ENCODE results near the gene LDAF1.
"Not testable (repeated sequence)": the region's sequence is repeated elsewhere in the genome, so short reads cannot be mapped to it uniquely, and the experiment has no call there.

Gene LDAF1

DNA sequence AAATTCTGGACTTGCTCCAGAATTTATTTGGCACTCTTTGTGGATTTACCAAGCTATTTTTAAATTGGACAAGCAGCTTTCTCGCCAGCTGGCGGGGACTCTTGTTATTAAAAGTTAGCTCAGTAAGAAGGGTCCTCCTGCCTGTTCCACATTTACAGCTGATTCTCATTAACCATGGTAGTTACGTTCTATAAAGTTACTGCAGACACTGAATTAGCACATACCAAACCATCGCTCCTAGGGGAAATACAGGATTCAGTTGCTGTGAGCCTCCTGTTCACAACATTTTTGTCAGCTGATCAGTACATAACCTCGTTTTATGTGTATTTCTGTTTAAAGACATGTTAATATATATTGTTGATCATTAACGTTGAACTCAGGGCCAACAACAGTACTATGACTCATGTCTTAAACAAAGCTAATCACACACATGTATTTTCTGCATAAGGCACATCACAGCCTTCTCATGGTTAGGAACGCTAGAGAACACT, 4.2 kb downstream of the LDAF1 start:
- no peak for DNase-seq (ENCODE audit: low read depth)

DNA sequence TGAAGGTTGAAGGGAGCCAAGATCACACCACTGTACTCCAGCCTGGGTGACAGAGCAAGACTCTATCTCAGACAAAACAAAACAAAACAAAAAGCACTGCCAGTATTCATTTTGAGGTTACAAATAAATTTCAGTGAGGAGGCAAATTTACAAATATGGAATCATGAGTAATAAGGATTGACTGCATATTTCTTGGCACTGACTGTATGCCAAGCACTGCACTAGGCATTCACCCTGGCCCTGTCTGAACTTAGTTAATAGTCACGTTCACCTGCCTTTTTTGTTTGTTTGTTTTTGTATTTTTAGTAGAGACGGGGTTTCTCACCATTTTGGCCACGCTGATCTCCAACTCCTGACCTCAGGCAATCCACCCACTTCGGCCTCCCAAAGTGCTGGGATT, 5.1 kb downstream of the LDAF1 start:
- no peak for DNase-seq (ENCODE audit: low read depth)

DNA sequence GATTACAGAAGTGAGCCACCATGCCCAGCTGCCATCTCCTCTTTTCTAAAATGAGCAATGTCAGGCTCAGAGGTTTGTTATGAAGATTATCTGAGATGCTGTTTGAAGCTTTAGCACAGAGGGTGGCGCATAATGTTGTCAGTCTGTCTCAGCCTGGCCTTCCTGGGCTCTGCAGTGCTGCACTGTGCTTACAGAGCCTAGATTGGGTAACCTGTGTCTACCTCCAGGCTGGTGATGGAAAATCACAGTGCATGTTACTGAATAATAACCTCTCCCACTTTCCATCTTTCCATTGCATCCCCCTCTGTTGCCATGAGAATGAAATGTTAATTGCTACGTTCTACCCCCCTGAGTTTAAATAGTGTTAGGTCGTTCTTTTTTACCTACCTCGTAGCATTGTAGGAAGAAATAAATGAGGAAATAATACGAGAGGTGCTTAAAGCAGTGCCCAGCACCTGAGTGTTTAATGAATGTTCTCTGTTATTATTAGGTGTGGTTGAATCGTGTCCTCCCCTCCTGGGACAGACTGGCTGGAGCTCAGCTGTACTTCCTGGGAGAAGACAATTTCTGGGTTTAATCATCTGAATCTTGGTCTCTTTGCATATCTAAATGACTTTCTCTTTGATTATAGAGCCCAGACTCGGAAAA, 6.2 kb downstream of the LDAF1 start:
- no peak for DNase-seq (ENCODE audit: low read depth)

DNA sequence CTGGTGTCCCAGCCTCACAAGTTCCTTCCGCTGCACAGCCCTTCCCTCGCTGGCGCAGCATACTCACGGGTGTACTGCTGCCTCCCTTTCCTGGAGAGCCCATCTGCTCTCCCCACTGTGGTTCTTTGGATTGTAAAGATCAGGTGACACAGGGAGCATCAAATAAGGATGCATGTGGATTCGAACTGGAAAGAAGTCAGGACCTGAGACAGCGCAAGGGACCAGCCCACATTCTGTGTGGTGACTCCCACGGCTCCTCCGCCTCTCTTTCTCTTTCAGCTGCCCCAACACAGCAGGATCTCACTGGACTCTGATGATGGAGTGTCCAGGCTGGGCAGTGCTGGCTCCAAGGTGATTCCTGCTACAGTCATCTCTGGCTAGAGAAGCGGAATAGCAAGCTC, 8.1 kb downstream of the LDAF1 start:
- DNase-seq (ENCODE audit: low read depth), result no peak

DNA sequence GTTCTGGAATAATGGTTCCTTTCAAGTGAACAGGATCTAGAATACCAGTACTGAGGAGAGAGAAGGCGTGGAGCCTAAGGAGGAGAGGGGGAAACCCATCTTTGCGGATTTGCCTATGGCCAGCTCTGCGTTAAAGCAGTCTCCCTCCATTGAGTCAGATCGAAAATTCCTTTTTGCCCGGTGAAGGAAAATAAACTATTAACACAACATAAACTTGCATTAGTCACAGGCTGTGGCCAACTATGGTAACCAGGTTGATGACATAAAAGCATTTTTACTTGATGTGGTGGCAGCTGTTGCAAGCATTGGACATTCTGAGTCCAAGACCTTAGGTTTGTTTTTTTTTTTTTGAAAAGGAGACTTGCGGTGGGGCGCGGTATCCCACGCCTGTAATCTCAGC, 8.9 kb downstream of the LDAF1 start:
- DNase-seq (ENCODE audit: low read depth), result no peak

DNA sequence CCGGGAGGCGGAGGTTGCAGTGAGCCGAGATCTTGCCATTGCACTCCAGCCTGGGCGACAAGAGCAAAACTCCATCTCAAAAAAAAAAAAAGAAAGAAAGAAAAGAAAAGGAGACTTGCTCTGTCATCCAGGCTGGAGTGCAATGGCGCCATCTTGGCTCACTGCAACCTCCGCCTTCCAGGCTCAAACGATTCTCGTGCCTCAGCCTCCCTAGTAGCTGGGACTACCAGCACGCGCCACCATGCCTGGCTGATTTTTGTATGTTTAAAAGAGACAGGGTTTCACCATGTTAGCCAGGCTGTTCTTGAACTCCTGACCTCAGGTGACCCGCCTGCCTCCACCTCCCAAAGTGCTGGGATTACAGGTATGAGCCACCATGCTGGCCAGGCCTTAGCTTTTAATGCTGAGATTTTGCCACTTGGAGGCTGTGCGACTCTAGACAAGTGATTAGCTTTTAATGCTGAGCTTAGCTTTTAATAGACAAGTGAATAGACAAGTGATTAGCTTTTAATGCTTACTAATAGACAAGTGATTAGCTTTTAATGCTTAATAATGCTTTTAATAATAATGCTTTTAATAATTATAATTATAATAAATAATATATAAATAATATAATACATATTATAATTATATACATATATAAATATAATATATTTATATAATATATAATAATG, 9.6 kb downstream of the LDAF1 start:
- no peak for DNase-seq (ENCODE audit: low read depth)

DNA sequence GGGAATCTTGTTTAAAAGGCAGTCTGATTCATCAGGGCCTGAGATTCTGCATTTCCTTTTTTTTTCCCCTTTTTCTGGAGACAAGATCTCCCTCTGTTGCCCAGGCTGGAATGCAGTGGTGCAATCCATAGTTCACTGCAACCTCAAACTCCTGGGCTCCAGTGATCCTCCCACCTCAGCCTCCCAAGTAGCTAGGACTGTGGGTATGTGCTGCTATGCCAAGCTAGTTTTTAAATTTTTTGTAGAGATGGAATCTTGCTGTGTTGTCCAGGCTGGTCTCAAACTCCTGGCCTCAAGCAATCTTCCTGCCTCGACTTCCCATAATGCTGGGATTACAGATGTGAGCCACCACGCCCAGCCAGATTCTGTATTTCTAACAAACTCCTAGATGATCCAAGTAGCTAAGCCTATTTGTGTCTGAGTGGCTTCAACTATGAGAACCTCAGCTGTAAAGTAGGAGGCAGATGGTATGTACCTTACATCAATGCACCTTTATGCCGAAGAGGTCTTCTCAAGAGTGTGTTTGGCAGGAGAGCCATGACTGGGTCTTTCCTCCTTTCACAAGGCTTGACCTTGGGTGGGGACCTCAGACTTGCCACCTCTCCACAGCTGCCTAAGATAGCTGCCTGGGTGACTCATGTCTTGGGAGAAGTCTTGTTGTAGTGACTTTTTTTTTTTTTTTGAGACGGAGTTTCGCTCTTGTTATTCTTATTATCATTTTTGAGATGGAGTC, 10.9 kb downstream of the LDAF1 start:
- no peak for DNase-seq (ENCODE audit: low read depth)

DNA sequence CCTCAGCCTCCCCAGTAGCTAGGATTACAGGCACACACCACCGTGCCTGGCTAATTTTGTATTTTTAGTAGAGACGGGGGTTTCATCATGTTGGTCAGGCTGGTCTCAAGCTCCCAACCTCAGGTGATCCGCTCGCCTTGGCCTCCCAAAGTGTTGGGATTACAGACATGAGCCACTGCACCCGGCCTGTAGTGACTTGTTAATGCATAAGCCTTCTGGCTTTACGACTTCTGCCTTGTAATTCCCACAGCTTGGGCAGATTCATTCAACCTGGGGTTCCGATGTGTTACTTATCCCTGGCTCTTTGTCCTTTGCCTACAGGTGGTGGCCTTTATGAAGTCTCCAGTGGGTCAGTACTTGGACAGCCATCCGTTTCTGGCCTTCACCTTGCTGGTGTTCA, 11.6 kb downstream of the LDAF1 start:
- DNase-seq (ENCODE audit: low read depth), result not testable (repeated sequence)

DNA sequence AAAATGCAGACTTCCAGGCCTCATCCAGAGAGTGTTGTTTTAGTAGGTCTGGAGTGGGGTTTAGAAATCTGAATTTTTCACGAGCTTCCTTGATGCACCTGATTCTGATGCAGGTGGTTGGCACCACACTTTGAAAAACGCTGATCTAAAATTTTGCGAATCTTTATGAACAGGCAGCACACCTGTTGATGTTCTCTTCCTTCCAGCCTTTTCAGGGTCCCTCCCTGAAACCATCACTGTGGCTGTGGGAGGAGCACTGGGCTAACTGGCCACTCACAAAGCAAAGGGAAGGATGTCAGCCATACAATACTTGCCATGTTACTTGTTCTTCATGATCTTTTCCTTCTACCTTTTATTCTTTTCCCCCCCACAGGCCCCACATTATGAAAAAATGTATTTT, 14.2 kb downstream of the LDAF1 start:
- no peak for DNase-seq (ENCODE audit: low read depth)

DNA sequence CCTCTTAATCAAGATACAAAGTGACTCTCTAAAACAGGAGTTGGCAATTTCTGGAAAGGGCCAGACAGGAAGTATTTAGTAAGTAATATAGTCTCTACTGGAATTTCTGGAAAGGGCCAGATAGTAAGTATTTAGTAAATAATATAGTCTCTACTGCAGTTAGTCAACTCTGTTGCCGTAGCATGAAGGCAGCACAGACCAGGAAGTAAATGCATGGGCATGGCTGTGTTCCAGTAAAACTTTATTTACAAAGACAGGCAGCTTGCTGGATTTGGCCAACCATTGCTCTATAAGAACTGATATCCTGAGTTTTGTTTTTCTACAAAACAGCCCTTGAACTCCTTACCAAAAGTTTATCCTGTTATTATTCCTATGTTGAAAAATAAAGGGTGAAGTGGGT, 16.9 kb downstream of the LDAF1 start:
- no peak for DNase-seq (ENCODE audit: low read depth)

DNA sequence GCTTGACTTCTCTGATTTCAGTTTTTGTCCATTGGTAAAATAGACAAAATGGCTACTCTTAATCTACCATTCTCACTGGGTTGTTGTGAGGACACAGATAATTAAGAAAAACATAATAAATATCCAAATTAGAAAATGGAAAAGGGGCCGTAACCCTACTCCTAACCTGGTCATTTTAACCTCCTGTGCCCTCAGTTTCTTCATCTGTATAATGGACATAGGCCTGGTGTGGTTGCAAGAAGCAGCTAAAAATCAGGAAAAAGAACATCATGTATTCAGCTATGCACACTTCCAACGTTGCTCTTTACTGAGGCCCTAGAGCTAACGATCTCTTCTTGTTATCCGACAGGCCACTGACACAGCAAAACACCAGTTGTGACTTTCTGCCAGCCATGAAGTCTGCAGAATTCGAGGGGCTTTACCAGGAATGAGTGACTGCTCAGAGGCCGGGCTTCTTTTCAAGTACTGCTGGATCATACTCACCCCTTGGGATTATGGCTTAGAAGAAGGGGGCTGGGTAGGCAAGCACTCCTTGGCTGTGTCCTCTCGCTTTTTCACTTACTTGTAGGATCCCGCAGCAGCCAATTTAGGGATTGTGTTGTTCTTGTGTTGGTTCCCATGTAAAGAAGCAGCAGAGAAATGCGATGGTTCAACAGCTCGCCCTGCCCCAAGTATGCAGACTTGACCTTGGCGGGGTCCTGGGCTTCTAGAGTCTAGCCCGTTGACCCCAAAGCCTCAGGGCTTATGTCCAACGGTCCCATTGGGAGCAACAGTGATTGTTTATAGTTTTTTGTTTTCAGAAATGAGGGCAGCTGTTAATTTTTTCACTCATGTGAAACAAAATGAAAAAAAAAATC, 20.9 kb downstream of the LDAF1 start:
- no peak for DNase-seq (ENCODE audit: low read depth)

DNA sequence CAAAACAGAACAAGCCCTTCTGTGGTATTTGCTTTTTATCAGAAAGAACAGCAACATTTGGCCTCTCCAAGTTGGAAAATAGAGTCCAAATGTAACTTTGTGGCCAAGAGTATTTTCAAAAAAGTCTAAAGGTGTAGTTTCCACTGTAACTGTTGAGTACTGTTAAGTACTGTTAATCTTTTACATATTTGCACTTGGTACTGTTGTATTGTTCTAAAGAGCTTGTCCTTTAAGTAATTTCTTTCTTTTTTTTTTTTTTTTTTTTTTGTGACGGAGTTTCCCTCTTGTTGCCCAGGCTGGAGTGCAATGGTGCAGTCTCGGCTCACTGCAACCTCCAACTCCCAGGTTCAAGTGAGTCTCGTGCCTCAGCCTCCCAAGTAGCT, 21.5 kb downstream of the LDAF1 start:
- no peak for DNase-seq (ENCODE audit: low read depth)

DNA sequence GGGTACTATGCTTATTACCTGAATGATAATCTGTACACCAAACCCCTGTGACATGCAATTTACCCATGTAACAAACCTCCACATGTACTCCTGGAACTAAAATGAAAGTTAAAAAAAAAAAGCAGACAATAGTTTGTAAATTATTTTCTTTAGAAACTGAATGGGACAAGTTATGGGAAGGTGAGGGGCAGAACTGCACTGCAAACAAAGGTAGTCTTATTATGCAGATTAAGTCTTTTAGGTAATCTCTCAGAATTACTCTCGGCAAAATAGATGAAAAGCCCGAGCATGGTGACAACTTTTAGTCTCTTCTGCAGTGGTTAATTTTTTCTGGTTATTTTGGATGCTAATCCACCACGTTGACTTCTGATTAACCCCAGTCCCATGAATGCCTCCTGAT, 25.5 kb downstream of the LDAF1 start:
- no peak for DNase-seq (ENCODE audit: low read depth)

DNA sequence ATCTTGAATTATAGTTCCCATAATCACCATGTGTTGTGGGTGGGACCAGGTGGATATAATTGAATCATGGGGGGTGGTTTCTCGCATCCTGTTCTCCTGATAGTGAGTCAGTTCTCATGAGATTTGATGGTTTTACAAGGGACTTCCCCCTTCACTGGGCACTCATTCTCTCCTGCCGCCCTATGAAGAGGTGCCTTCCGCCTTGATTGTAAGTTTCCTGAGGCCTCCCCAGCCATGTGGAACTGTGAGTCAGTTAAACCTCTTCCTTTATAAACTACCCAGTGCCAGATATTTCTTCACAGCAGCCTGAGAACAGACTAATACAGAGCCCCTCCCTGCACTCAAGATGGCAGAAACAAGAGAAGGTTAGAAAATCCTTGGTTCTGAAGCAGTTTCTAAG, 26.4 kb downstream of the LDAF1 start:
- DNase-seq (ENCODE audit: low read depth), result no peak

DNA sequence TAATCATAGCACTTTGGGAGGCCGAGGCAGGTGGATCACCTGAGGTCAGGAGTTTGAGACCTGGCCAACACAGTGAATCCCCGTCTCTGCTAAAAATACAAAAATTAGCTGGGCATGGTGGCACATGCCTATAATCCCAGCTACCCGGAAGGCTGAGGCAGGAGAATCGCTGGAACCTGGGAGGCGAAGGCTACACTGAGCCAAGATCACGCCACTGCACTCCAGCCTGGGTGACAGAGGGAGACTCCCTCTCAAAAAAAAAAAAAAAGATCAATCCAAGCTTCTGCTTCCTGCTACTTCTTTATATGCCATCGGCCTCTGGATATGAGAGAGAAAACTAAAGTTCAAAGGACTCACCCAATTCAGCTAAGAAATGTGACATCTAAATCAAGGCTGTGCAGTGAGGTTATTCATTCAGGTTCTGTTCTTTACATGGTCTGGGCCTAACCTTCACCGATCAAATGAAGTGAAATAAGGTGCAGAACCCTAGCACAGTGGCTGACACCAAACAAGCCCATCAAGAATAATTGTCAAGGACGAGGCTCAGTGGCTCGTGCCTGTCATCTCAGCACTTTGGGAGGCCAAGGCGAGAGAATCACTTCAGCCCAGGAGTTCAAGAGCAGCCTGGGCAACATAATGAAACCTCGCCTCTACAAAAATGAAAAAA, 27.3 kb downstream of the LDAF1 start:
- no peak for DNase-seq (ENCODE audit: low read depth)

DNA sequence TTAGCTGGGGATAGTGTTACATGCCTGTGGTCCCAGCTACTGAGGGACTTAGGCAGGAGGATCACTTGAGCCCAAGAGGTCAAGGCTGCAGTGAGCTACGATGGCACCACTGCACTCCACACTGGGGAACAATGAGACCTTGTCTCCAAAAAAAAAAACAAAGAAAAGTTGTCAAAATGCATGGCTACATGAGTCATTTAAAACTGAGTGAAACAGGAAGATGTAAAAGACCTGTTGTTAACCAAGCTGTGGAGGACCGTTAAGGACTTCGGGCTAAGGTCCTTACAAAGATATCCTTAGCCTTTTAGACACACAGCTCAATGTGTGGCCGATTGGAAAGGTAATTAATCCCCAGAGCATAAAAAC, 27.8 kb downstream of the LDAF1 start:
- no peak for DNase-seq (ENCODE audit: low read depth)

DNA sequence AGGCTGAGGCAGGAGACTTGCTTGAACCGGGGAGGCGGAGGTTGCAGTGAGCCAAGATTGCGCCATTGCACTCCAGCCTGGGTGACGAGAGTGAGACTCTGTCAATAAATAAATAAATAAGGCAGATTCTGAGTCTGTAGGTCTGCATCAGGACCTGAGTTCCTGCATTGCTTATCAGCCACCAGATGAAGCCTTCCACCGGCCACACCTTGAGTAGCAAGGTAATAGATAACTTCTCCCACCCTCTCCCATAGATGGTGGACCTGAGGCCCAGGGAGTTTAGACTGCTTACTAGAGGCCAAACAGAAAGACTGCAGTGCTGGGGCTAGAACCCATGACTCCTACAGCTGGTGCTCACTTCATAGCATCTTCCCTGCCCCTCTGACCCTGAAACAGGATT, 30.8 kb downstream of the LDAF1 start:
- no peak for DNase-seq (ENCODE audit: low read depth)

DNA sequence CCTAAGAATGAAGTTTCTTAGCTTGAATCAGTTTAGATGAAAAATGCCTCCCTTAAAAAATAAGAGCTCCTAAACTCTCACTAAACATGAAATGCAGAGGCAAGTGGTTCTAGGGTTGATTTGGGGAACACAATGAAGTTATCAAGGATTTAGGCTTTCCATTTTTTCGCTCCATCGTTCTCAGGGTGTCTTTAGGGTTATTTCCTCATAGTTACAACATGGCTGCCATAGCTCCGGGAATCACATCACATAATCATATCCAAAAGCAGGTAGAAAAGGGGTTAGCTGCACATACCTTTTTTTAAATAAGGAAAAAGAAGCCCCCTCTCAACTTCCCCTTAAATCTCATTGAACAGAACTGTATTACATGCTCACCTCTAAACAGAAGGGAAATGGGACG, 31.5 kb downstream of the LDAF1 start:
- DNase-seq (ENCODE audit: low read depth), result no peak

DNA sequence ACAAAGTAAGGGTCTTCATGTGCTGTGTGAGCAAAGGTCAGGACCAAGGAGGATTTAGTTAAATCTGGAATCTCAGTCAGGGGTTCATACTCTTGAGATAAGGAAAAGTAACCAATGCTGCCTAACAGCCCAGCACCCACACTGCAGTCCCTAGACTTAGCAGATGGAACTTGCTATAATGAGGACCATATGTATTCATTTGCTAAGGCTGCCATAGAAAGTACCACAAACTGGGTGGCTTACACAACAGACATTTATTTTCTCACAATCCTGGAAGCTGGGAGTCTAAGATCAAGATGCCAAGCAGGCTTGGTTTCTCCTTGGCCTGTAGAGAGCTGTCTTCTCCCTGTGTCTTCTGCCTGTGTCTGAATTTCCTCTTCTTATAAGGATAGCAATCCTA, 32.1 kb downstream of the LDAF1 start:
- DNase-seq (ENCODE audit: low read depth), result no peak

DNA sequence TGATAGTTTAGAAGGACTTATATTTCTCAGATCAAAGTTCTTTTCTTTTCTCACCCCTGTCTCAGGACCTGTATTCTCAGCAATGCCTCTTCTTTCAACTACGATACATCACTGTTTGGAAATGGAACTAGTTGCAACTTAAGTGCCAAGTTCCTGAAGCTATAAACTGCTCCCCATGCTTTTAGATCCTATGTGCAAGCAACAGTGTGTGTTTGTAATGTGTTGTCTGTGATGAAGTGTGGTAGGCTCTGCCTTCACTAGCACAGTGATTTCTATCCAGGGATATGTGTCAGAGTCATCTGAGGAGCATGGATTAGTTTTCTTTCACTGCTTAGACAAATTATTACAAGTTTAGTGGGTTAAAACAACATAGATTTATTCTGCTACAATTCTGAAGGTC, 34.5 kb downstream of the LDAF1 start:
- DNase-seq (ENCODE audit: low read depth), result no peak

DNA sequence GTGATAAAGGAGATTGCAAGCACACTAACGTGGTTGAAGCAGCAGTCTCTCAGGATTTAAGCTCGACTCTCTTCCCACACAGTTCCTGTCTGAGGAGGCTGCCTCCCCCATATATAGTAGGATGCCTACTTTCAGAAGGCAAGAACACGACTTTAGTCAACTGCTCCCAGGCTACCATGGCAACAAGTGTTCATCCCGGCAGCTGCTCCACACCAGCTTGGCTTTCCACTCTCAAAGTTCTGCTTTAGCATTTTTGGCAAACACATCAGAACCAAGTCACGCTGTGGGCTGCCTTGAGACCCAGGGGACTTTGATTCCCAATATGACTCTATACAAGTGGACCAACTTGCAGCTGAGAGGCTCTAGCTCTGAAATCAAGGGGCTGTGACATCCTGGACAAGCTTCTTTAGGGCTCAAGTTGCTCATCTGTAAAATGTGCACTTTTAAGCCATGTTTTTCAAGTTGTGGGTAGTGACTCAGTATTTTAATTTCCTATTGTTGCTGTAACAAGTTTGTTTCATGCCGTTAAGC, 36.4 kb downstream of the LDAF1 start:
- no peak for DNase-seq (ENCODE audit: low read depth)

DNA sequence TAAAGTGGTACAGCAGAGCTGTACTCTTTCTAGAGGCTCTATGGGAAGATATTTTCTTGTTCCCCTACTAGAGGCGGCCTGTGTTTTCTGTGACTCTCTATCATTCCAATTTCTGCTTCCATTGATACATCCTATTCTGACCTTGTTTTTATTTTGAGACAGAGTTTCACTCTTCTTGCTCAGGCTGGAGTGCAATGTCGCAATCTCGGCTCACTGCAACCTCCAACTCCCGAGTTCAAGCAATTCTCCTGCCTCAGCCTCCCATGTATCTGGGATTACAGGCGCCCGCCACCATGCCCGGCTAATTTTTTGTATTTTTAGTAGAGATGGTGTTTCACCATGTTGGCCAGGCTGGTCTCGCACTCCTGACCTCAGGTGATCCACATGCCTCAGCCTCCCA, 36.9 kb downstream of the LDAF1 start:
- not testable (repeated sequence) for DNase-seq (ENCODE audit: low read depth)

Measured in activated T-cell treated with anti-CD3 and anti-CD28 coated beads for 1 hour (primary cell).